HG03469 (cell line): ENCODE results near the gene VRK1.
"Not testable (repeated sequence)": the region's sequence is repeated elsewhere in the genome, so short reads cannot be mapped to it uniquely, and the experiment has no call there.

Experiments
- ATAC-seq: cut with Tn5 transposase; IDR thresholded peaks from one replicate; pipeline ENCODE4 v1.9.1; 2021; ENCODE audit warnings: mild to moderate bottlenecking, moderate library complexity, moderate number of reproducible peaks; ENCODE audit not compliant: unreplicated experiment

VRK1 gene

GRCh38 chr14:96867634-96868033 lies 70.5 kb downstream of the VRK1 start:
- no peak for ATAC-seq

- ATAC-seq = no peak
Observed at GRCh38 chr14:96874127-96874526, 76.9 kb downstream of the VRK1 start.

- ATAC-seq = no peak
Observed at GRCh38 chr14:96876747-96877146, 79.6 kb downstream of the VRK1 start.

- no peak for ATAC-seq
Observed at GRCh38 chr14:96881713-96882112, 84.5 kb downstream of the VRK1 start.

GRCh38 chr14:96883974-96884373 lies 86.8 kb downstream of the VRK1 start:
- ATAC-seq = not testable (repeated sequence)

- peak; percentile 42 for ATAC-seq
Observed at GRCh38 chr14:96888158-96888557, 91.0 kb downstream of the VRK1 start.

GRCh38 chr14:96888593-96888992 lies 91.4 kb downstream of the VRK1 start:
- ATAC-seq = peak; percentile 13

- no peak for ATAC-seq
Observed at GRCh38 chr14:96889091-96889490, 91.9 kb downstream of the VRK1 start.

GRCh38 chr14:96893966-96894622 lies 96.9 kb downstream of the VRK1 start:
- no peak for ATAC-seq

GRCh38 chr14:96894966-96895365 lies 97.8 kb downstream of the VRK1 start:
- ATAC-seq = no peak

GRCh38 chr14:96895658-96896271 lies 98.6 kb downstream of the VRK1 start:
- ATAC-seq = peak; percentile 38

GRCh38 chr14:96897184-96897583 lies 100.0 kb downstream of the VRK1 start:
- no peak for ATAC-seq

GRCh38 chr14:96901227-96901626 lies 104.0 kb downstream of the VRK1 start:
- ATAC-seq = peak; percentile 58

- ATAC-seq = no peak
Observed at GRCh38 chr14:96902004-96902403, 104.8 kb downstream of the VRK1 start.

- no peak for ATAC-seq
Observed at GRCh38 chr14:96903444-96904023, 106.4 kb downstream of the VRK1 start.

GRCh38 chr14:96904201-96904600 lies 107.0 kb downstream of the VRK1 start:
- no peak for ATAC-seq

GRCh38 chr14:96905065-96905464 lies 107.9 kb downstream of the VRK1 start:
- no peak for ATAC-seq

- ATAC-seq = no peak
Observed at GRCh38 chr14:96905825-96906224, 108.6 kb downstream of the VRK1 start.

- no peak for ATAC-seq
Observed at GRCh38 chr14:96906434-96906833, 109.3 kb downstream of the VRK1 start.

GRCh38 chr14:96909841-96910364 lies 112.7 kb downstream of the VRK1 start:
- ATAC-seq = no peak

GRCh38 chr14:96911499-96912149 lies 114.4 kb downstream of the VRK1 start:
- ATAC-seq = no peak
